PC-3 (cell line): Measurements from ENCODE around the gene ERN2. TPM values are rescaled to one million over a fixed set of nuclear protein-coding genes. Genes with fewer than 3 reads are reported as not detected.
"Not testable (repeated sequence)": the region's sequence is repeated elsewhere in the genome, so short reads cannot be mapped to it uniquely, and the experiment has no call there.

Experiments
- ATAC-seq: fragments of 200-7000 bp; cut with Tn5 transposase; 2 replicates; pipeline ENCODE4 v1.9.1; 2020; ENCODE audit warnings: mild to moderate bottlenecking, moderate library complexity
- BruUV-seq: library from RNA; stranded (reverse); fragments of 400-500 nt; replicated peaks from 2 replicates; lab custom pipeline; 2021; lab: Mats Ljungman, UMichigan
- CTCF ChIA-PET: fragments of 300-600 bp; sonication (Branson Sonifier 250); formaldehyde crosslinking; loops from one replicate; lab custom pipeline; 2022; ENCODE audit warnings: antibody characterized with exemption; lab: Charles Lee
- POLR2A ChIA-PET: fragments of 300-600 bp; sonication (Branson Sonifier 250); formaldehyde crosslinking; loops from one replicate; lab custom pipeline; 2022; ENCODE audit warnings: antibody characterized with exemption; ENCODE audit not compliant: unreplicated experiment; lab: Charles Lee
- DNase-seq: peaks from one replicate; pipeline ENCODE4 v3.0.0-alpha.2; 2015
- H2AFZ ChIP-seq: fragments of 300-600 bp; sonication (generic); 2 replicates; pipeline ENCODE4 v1.6.0; 2016; ENCODE audit warnings: antibody characterized with exemption, low read length
- H3F3A ChIP-seq: fragments of 300-600 bp; sonication (generic); one replicate; pipeline ENCODE4 v1.6.0; 2017; ENCODE audit warnings: antibody characterized with exemption, low read length, control low read depth, mild to moderate bottlenecking; ENCODE audit not compliant: unreplicated experiment
- H3K27ac ChIP-seq: fragments of 300-600 bp; sonication (generic); 2 replicates; pipeline ENCODE4 v1.5.1; 2016; ENCODE audit warnings: mild to moderate bottlenecking, low read length
- H3K27me3 ChIP-seq: fragments of 300-600 bp; sonication (generic); 2 replicates; pipeline ENCODE4 v1.6.1; 2016; ENCODE audit warnings: low read length, mixed read lengths
- H3K36me3 ChIP-seq: fragments of 300-600 bp; sonication (generic); 2 replicates; pipeline ENCODE4 v1.6.1; 2016; ENCODE audit warnings: low read depth, mixed run types, low read length, mixed read lengths
- H3K4me1 ChIP-seq: fragments of 300-600 bp; sonication (generic); 2 replicates; pipeline ENCODE4 v1.5.1; 2016; ENCODE audit warnings: low read length; ENCODE audit not compliant: insufficient read depth
- H3K4me2 ChIP-seq: fragments of 300-600 bp; sonication (generic); 2 replicates; pipeline ENCODE4 v1.6.0; 2016; ENCODE audit warnings: low read length
- H3K4me3 ChIP-seq: fragments of 300-600 bp; sonication (generic); 2 replicates; pipeline ENCODE4 v1.5.1; 2016; ENCODE audit warnings: mild to moderate bottlenecking, low read length, mixed read lengths
- H3K79me2 ChIP-seq: fragments of 300-600 bp; sonication (generic); 2 replicates; pipeline ENCODE4 v1.6.1; 2017; ENCODE audit warnings: low read length, mixed read lengths
- H3K9ac ChIP-seq: fragments of 300-600 bp; sonication (generic); 2 replicates; pipeline ENCODE4 v1.6.0; 2016; ENCODE audit warnings: mild to moderate bottlenecking, low read length
- H3K9me2 ChIP-seq: fragments of 300-600 bp; sonication (generic); replicated peaks from 2 replicates; pipeline ENCODE4 v1.6.1; 2016; ENCODE audit warnings: mixed run types, low read length, mixed read lengths
- H3K9me3 ChIP-seq: fragments of 300-600 bp; sonication (generic); 2 replicates; pipeline ENCODE4 v1.6.1; 2016; ENCODE audit warnings: low read length, mixed read lengths
- H4K20me1 ChIP-seq: fragments of 300-600 bp; sonication (generic); 2 replicates; pipeline ENCODE4 v1.6.1; 2016; ENCODE audit warnings: low read length, mixed read lengths
- EZH2 ChIP-seq: fragments of 300-600 bp; sonication (generic); IDR thresholded peaks from one replicate; pipeline ENCODE4 v1.6.1; 2017; ENCODE audit warnings: antibody characterized with exemption, mild to moderate bottlenecking, low read length; ENCODE audit not compliant: unreplicated experiment
- EZH2phosphoT487 ChIP-seq: fragments of 300-600 bp; sonication (generic); IDR thresholded peaks from 2 replicates; pipeline ENCODE4 v1.6.1; 2018; ENCODE audit warnings: mild to moderate bottlenecking, antibody characterized with exemption, low read length, borderline replicate concordance
- intact Hi-C: fragments of 100-400 bp; cut with micrococcal nuclease; formaldehyde crosslinking; loops from 2 replicates; pipeline ENCODE4 v1.9.0; 2023
- total RNA-seq: library from RNA; depleted of rRNA; stranded (reverse); fragments of >200 nt; gene quantifications from 2 replicates; pipeline ENCODE4 v1.2.3, GENCODE V29; 2014
- TF ChIP-seq, protein P1 (sequence below): fragments of 300-600 bp; sonication (generic); conservative IDR thresholded peaks from 2 replicates; pipeline ENCODE4 v1.5.1; 2017; ENCODE audit warnings: antibody characterized with exemption, low read depth, mild to moderate bottlenecking, low read length

The ERN2 gene
- total RNA-seq, 1 experiment from 2014 or later: not detected

DNA sequence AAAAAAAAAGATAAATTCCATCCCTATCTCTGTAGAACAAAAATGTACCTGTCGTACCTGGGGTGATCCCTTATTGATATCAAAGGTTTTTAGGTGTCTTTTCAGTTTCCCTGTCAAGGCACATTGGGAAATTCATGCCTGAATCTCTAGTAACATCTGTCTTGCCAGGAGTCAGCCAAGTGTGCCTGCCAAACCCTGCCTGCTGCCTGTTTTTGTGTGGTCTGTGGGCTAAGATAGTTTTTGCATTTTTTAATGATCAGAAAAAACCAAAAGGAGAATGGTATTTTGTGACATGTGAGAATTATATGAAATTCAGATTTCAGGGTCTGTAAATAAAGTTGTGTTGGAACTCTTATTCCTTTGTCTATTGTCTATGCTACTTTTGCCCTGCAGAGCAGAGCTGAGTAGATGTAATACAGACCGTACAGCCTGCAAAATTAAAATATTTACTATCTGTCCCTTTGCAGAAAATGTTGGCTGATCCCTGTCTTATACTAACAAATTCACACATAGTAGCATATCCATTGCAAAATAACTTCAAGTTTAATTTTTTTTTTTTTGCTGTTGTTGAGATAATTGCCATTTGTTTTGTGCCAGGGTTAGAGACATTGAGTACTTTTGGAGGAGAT, 28.8 kb upstream of the ERN2 start:
- H3K27ac ChIP-seq: no peak overlapping the region
- H3K79me2 ChIP-seq: no peaks in the 10 kb centered on the region
- no TSS peak for BruUV-seq
- intact Hi-C loops: no loop called here
- no peak overlapping the region for H3K4me3 ChIP-seq
- POLR2A ChIA-PET: no interaction called here
- CTCF ChIA-PET: no interaction called here
- H3K9me3 ChIP-seq: no peaks in the 10 kb centered on the region
- no peak for ATAC-seq
- no peaks in the 10 kb centered on the region for H4K20me1 ChIP-seq
- H3K9ac ChIP-seq: no peak overlapping the region
- peaks cover 35% of the 10 kb centered on the region for H3K27me3 ChIP-seq
- H3K36me3 ChIP-seq: no peaks in the 10 kb centered on the region
- no peak overlapping the region for H2AFZ ChIP-seq
- TF ChIP-seq EZH2: no peak
- no peak for TF ChIP-seq EZH2phosphoT487
- TF ChIP-seq, protein P1, sequence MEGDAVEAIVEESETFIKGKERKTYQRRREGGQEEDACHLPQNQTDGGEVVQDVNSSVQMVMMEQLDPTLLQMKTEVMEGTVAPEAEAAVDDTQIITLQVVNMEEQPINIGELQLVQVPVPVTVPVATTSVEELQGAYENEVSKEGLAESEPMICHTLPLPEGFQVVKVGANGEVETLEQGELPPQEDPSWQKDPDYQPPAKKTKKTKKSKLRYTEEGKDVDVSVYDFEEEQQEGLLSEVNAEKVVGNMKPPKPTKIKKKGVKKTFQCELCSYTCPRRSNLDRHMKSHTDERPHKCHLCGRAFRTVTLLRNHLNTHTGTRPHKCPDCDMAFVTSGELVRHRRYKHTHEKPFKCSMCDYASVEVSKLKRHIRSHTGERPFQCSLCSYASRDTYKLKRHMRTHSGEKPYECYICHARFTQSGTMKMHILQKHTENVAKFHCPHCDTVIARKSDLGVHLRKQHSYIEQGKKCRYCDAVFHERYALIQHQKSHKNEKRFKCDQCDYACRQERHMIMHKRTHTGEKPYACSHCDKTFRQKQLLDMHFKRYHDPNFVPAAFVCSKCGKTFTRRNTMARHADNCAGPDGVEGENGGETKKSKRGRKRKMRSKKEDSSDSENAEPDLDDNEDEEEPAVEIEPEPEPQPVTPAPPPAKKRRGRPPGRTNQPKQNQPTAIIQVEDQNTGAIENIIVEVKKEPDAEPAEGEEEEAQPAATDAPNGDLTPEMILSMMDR: no peak
- no peaks in the 10 kb centered on the region for H3K9me2 ChIP-seq
- H3K4me2 ChIP-seq: no peak overlapping the region
- H3K4me1 ChIP-seq: no peaks in the 10 kb centered on the region
- DNase-seq: no peak
- H3F3A ChIP-seq: no peaks in the 10 kb centered on the region

DNA sequence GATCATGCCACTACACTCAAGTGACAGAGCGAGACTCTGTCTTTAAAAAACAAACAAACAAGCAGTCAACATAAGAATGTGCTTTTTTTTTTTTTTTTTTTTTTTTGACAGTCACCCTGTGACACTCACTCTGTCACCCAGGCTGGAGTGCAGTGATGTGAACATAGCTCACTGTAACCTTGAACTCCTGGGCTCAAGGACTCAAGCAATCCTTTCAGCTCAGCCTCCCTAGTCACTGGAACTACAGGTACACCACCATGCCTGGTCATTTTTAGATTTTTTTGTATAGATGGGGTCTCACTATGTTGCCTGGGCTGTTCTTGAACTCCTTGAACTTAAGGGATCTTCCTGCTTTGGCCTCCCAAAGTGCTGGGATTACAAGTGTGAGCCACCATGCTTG, 26.5 kb upstream of the ERN2 start:
- CTCF ChIA-PET: no interaction called here
- Histone ChIP-seq H3K79me2 (no peaks in the 10 kb centered on the region), H3K9me2 (no peaks in the 10 kb centered on the region), H3K27ac (no peak overlapping the region), H3K4me3 (no peak overlapping the region), H3K9ac (no peak overlapping the region), H2AFZ (no peak overlapping the region), H4K20me1 (no peaks in the 10 kb centered on the region), H3K4me1 (no peaks in the 10 kb centered on the region), H3K36me3 (no peaks in the 10 kb centered on the region), H3F3A (no peaks in the 10 kb centered on the region), H3K4me2 (no peak overlapping the region), H3K27me3 (peaks cover 33% of the 10 kb centered on the region), H3K9me3 (no peaks in the 10 kb centered on the region)
- TF ChIP-seq, protein P1: no peak
- no peak for TF ChIP-seq EZH2
- TF ChIP-seq EZH2phosphoT487: no peak
- intact Hi-C loops: loop anchor here (5.0 kb wide), 1 partner anchor 273 kb away; no protein-coding TSS in a partner anchor
- POLR2A ChIA-PET: no interaction called here
- no TSS peak for BruUV-seq
- ATAC-seq (no peak), DNase-seq (no peak)

DNA sequence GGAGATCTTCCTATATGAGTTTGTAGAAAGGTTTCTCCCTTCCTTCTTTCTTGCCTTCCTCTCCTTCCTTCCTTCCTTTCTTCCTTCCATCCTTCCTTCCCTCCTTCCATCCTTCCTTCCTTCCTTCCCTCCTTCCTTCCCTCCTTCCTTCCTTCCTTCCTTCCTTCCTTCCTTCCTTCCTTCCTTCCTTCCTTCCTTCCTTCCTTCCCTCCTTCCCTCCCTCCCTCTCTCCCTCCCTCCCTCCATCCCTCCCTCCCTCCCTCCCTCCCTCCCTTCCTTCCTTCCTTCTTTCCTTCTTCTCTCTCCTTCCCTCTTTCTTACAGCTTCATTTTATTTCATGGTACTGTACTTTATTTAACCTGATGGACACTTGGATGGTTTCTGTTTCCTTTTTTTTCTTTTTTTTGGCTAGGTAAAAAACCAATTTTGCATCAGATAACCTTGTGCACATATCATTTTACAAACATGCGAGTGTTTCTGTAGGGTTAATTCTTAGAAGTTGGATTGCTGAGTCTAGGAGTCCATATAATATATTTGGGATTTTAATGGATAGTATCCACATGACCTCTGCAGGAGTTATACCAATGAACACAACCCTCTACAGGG, 24.5 kb upstream of the ERN2 start:
- peaks cover 18% of the 10 kb centered on the region; the same call in 1 of the 2 replicates for H3K27me3 ChIP-seq
- ATAC-seq, H3K27ac ChIP-seq, POLR2A ChIA-PET, H3K9ac ChIP-seq, CTCF ChIA-PET, H2AFZ ChIP-seq, BruUV-seq, H3K4me3 ChIP-seq, H3K9me2 ChIP-seq, H3K36me3 ChIP-seq, H3K9me3 ChIP-seq, H3K4me1 ChIP-seq, H3F3A ChIP-seq, H4K20me1 ChIP-seq, H3K79me2 ChIP-seq, DNase-seq, H3K4me2 ChIP-seq: not testable (repeated sequence)
- intact Hi-C loops: loop anchor here (5.0 kb wide), 1 partner anchor 275 kb away; no protein-coding TSS in a partner anchor
